OCI-LY3 (cell line): Measurements from ENCODE around the gene RAB24.
A peak's percentile ranks its signal among the peaks of the same experiment; 100 is the strongest.

Experiments used
- H2AFZ ChIP-seq: fragments of 200-600, 300-600 bp; shearing (Covaris generic); 2 replicates; pipeline ENCODE4 v1.6.0; 2014; ENCODE audit warnings: antibody characterized with exemption, low read depth, low read length
- H3K27ac ChIP-seq: fragments of 200-600, 300-600 bp; sonication (generic); 2 replicates; pipeline ENCODE4 v1.5.1; 2014; ENCODE audit warnings: mild to moderate bottlenecking, low read length, moderate library complexity, mixed read lengths
- H3K27me3 ChIP-seq: fragments of 200-600, 300-600 bp; sonication (generic); 2 replicates; pipeline ENCODE4 v1.6.1; 2014; ENCODE audit warnings: low read depth, low read length, mixed read lengths
- H3K36me3 ChIP-seq: fragments of 200-600, 300-600 bp; sonication (generic); replicated peaks from 2 replicates; pipeline ENCODE3; 2014; ENCODE audit warnings: low read depth, low read length, mixed read lengths
- H3K4me1 ChIP-seq: fragments of 300-600, 200-600 bp; sonication (generic); 2 replicates; pipeline ENCODE4 v1.6.1; 2014; ENCODE audit warnings: low read length, mixed read lengths
- H3K4me2 ChIP-seq: fragments of 200-600, 300-600 bp; sonication (generic); 2 replicates; pipeline ENCODE4 v1.6.1; 2014; ENCODE audit warnings: low read length, mixed read lengths
- H3K4me3 ChIP-seq: fragments of 300-600, 200-600 bp; sonication (generic); 2 replicates; pipeline ENCODE4 v1.5.1; 2014; ENCODE audit warnings: antibody characterized with exemption, mild to moderate bottlenecking, low read length, moderate library complexity
- H3K79me2 ChIP-seq: fragments of 300-600, 200-600 bp; shearing (Covaris generic); 2 replicates; pipeline ENCODE4 v1.6.1; 2014; ENCODE audit warnings: mild to moderate bottlenecking, low read length, mixed read lengths
- H3K9ac ChIP-seq: fragments of 300-600, 200-600 bp; shearing (Covaris generic); 2 replicates; pipeline ENCODE4 v1.6.0; 2014; ENCODE audit warnings: mild to moderate bottlenecking, low read length, moderate library complexity
- H3K9me3 ChIP-seq: fragments of 200-600, 300-600 bp; shearing (Covaris generic); 2 replicates; pipeline ENCODE4 v1.6.1; 2014; ENCODE audit warnings: low read length, mixed read lengths; ENCODE audit not compliant: insufficient read depth
- H4K20me1 ChIP-seq: fragments of 200-600, 300-600 bp; sonication (generic); 2 replicates; pipeline ENCODE4 v1.6.1; 2016; ENCODE audit warnings: low read length, mixed read lengths; ENCODE audit not compliant: insufficient read depth
- EZH2phosphoT487 ChIP-seq: fragments of 200-600 bp; shearing (Covaris generic); IDR thresholded peaks from 2 replicates; pipeline ENCODE4 v1.6.1; 2018; ENCODE audit warnings: antibody characterized with exemption, mixed run types, low read depth
- TF ChIP-seq, protein P1 (sequence below): fragments of 200-600, 300-600 bp; sonication (generic); IDR thresholded peaks from 2 replicates; pipeline ENCODE4 v1.5.1; 2014; ENCODE audit warnings: antibody characterized with exemption, low read length, low read depth

Gene RAB24

DNA sequence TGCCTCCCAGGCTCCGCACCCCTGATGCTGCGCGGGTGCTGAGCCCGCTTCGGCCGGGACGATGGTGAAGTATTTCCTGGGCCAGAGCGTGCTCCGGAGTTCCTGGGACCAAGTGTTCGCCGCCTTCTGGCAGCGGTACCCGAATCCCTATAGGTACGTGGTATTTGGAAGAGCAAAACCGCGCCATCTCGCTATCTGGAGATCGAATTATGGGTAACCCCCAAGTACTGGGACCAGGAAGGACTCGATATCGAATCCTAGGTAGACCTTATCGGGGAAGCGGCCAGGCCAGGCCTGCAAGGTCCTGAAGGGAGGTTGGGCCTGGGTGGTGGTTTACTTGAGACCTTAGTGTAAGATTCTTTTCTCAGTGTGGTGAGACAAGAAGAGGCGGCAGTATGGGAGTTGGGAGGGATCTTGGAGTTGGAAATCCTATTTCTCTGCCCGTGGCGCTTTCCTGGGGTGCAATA, 439 bp upstream of the RAB24 start:
- Histone ChIP-seq H3K79me2 (peaks cover 31% of the 10 kb centered on the region), H2AFZ (no peak overlapping the region; the same call in 1 of the 2 replicates), H3K4me1 (peaks cover 51% of the 10 kb centered on the region), H3K27me3 (no peaks in the 10 kb centered on the region), H3K9me3 (no peaks in the 10 kb centered on the region), H3K36me3 (peaks cover 24% of the 10 kb centered on the region), H4K20me1 (peaks cover 23% of the 10 kb centered on the region), H3K4me2 (peak overlapping the region; percentile 80), H3K27ac (peak overlapping the region; percentile 56), H3K9ac (peak overlapping the region; percentile 92), H3K4me3 (peak overlapping the region; percentile 99)
- TF ChIP-seq EZH2phosphoT487 = no peak
- TF ChIP-seq, protein P1, sequence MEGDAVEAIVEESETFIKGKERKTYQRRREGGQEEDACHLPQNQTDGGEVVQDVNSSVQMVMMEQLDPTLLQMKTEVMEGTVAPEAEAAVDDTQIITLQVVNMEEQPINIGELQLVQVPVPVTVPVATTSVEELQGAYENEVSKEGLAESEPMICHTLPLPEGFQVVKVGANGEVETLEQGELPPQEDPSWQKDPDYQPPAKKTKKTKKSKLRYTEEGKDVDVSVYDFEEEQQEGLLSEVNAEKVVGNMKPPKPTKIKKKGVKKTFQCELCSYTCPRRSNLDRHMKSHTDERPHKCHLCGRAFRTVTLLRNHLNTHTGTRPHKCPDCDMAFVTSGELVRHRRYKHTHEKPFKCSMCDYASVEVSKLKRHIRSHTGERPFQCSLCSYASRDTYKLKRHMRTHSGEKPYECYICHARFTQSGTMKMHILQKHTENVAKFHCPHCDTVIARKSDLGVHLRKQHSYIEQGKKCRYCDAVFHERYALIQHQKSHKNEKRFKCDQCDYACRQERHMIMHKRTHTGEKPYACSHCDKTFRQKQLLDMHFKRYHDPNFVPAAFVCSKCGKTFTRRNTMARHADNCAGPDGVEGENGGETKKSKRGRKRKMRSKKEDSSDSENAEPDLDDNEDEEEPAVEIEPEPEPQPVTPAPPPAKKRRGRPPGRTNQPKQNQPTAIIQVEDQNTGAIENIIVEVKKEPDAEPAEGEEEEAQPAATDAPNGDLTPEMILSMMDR = no peak

DNA sequence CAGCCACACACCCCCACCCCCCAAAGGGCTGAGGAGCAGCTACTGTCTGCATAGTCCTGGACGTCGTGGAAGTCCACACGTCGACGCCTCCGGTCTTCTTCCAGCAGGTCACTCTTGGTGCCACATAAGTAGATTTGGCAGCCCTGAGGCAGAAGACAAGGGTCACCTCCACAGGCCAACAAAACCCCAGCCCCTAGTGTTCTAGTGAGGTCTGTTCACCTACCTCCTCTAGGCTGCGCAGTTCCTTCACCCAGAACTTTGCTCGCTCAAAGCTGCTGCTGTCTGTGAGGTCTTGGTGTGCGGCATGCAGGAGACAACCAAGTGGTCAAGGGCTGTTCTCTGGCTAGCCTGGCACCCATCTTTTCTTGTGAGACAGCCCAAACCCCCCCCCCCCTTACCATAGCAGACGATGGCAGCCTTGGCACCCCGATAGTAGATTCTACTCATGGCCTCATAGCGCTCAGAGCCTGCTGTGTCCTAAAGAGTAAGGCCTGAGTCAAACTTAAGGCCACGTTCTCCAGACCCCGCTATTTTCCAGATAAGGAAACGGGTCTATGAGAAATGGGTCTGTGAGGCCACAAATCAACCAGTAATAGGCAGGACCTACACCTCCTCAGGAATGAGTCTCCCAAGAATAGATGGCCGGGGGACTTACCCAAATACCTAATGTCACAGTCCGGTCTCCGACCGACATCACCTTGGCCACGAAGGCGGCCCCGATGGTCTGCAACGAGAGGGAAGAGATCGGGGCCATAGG, 987 bp downstream of the RAB24 start:
- Histone ChIP-seq H4K20me1 (peaks cover 23% of the 10 kb centered on the region), H3K9ac (peak overlapping the region; percentile 92), H3K27ac (no peak overlapping the region), H3K36me3 (peaks cover 26% of the 10 kb centered on the region), H3K9me3 (no peaks in the 10 kb centered on the region), H3K79me2 (peaks cover 31% of the 10 kb centered on the region), H3K4me1 (peaks cover 51% of the 10 kb centered on the region), H3K4me3 (peak overlapping the region; percentile 99), H3K27me3 (no peaks in the 10 kb centered on the region), H3K4me2 (peak overlapping the region; percentile 81), H2AFZ (no peak overlapping the region)
- TF ChIP-seq, protein P1 = no peak
- TF ChIP-seq EZH2phosphoT487 = no peak

DNA sequence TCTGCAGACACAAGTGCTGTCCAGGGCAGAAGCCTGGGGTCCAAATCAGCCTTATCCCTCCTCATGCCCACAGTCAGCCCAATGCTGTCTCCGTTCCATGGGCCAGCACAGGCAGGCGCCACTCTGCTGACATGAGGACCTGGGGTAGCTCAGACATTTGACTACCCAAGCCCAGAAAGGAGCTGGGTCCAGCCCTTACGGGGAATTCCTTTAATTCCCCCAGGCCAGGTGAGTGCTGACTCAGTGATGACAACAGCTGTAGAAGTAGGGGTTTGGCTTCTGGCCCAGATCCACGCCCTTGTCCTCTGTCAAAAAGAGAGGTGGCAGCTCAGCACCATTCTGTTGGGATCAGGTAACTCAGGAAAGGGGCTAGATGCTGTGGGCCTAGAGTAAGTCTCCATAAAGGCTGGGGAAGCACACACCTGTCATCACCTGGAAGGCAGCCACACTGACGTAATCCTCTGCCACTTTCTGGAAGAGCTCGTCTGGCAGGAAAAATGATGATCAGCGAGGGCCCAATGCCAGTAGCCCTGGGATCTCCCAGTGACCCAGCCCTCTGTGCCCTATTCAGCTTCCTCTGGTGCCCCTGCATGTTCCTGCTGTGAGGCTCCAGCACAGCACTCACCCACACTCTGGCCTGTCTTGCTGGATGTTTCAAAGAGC, 1.9 kb downstream of the RAB24 start:
- peaks cover 23% of the 10 kb centered on the region for H3K36me3 ChIP-seq
- peak overlapping the region; percentile 81 for H3K4me2 ChIP-seq
- no peak overlapping the region for H3K4me3 ChIP-seq
- H2AFZ ChIP-seq = no peak overlapping the region
- peaks cover 19% of the 10 kb centered on the region for H4K20me1 ChIP-seq
- H3K27ac ChIP-seq = peak overlapping the region; percentile 60; the same call in 1 of the 2 replicates
- peaks cover 31% of the 10 kb centered on the region for H3K79me2 ChIP-seq
- peaks cover 44% of the 10 kb centered on the region for H3K4me1 ChIP-seq
- TF ChIP-seq, protein P1 = no peak
- TF ChIP-seq EZH2phosphoT487 = no peak
- no peaks in the 10 kb centered on the region for H3K27me3 ChIP-seq
- H3K9ac ChIP-seq = no peak overlapping the region
- no peaks in the 10 kb centered on the region for H3K9me3 ChIP-seq

DNA sequence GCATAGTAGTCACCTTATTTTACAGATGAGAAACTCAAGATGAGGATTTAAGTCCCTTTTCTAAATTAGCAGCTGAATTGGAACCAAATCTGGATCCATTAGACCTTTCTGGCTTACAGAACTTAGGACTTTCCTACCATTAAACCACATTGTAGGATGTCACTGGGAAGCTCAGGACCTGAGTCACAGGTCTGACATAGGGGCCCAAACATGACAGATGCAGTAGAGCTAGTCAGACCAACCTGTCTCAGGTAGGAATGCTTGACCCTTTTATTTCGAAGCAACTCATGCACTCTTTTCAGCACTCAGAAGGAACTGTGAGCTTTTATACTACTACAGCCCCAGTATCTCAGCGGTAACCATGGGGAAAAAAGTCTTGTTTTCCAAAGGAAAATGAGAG, 2.6 kb downstream of the RAB24 start:
- peak overlapping the region; percentile 81 for H3K4me2 ChIP-seq
- H3K9me3 ChIP-seq = no peaks in the 10 kb centered on the region
- H3K4me3 ChIP-seq = peak overlapping the region; percentile 27; the same call in 1 of the 2 replicates
- H3K9ac ChIP-seq = peak overlapping the region; percentile 2; the same call in 1 of the 2 replicates
- peaks cover 28% of the 10 kb centered on the region for H3K36me3 ChIP-seq
- H2AFZ ChIP-seq = no peak overlapping the region
- H4K20me1 ChIP-seq = peaks cover 19% of the 10 kb centered on the region
- peaks cover 29% of the 10 kb centered on the region for H3K79me2 ChIP-seq
- H3K27ac ChIP-seq = peak overlapping the region; percentile 60
- TF ChIP-seq EZH2phosphoT487 = no peak
- TF ChIP-seq, protein P1 = no peak
- H3K4me1 ChIP-seq = peaks cover 43% of the 10 kb centered on the region
- H3K27me3 ChIP-seq = no peaks in the 10 kb centered on the region
